ENCODE data around the gene CSNK1D.
"Not testable (repeated sequence)": the region's sequence is repeated elsewhere in the genome, so short reads cannot be mapped to it uniquely, and the experiment has no call there.

GRCh38 chr17:82193050-82193449 is 80.5 kb downstream of the CSNK1D start:
- not testable (repeated sequence) for TF ChIP-seq EZH2 (IDR thresholded peaks at IDR 0.05; ENCODE audit: borderline replicate concordance, low read length); CTCF (conservative IDR thresholded peaks at IDR 0.05 in 1 of 2, IDR thresholded peaks at IDR 0.05 in 1 of 2; ENCODE audit: extremely low read depth in 1 of 2, insufficient read depth in 1 of 2, low read depth in 1 of 2, low read length in 2 of 2)
